GM12872 (cell line): Measurements from ENCODE around the gene HSD17B2.

Experiments used
- CTCF ChIP-seq: IDR thresholded peaks from 3 replicates; pipeline ENCODE4 v1.5.1; 2011; ENCODE audit warnings: low read depth, mild to moderate bottlenecking, low read length, moderate library complexity; ENCODE audit not compliant: insufficient read depth

Gene HSD17B2

GRCh38 chr16:82059161-82059982 is 24.3 kb downstream of the HSD17B2 start:
- no peak for TF ChIP-seq CTCF

- TF ChIP-seq CTCF, result no peak
Observed at GRCh38 chr16:82059983-82060421, 24.9 kb downstream of the HSD17B2 start.

GRCh38 chr16:82061861-82062525 is 26.9 kb downstream of the HSD17B2 start:
- peak; percentile 63 for TF ChIP-seq CTCF

- no peak for TF ChIP-seq CTCF
Observed at GRCh38 chr16:82062645-82063058, 27.6 kb downstream of the HSD17B2 start.

- TF ChIP-seq CTCF, result no peak
Observed at GRCh38 chr16:82063456-82064082, 28.5 kb downstream of the HSD17B2 start.

- no peak for TF ChIP-seq CTCF
Observed at GRCh38 chr16:82067042-82067803, 32.2 kb downstream of the HSD17B2 start.
